Measurements from ENCODE around the gene CELF3. TPM values are rescaled to one million over a fixed set of nuclear protein-coding genes. Genes with fewer than 3 reads are reported as not detected.
"Not testable (repeated sequence)": the region's sequence is repeated elsewhere in the genome, so short reads cannot be mapped to it uniquely, and the experiment has no call there.

The CELF3 gene
- total RNA-seq, 1 experiment from 2014 or later: 0.07 TPM

GRCh38 chr1:151739590-151740355 lies 23.2 kb upstream of the CELF3 start:
- Histone ChIP-seq H3F3A (ENCODE audit: low read length, unreplicated experiment) (no peaks in the 10 kb centered on the region), H2AFZ (ENCODE audit: low read length) (peak overlapping the region; percentile 73), H3K27me3 (ENCODE audit: low read length) (no peaks in the 10 kb centered on the region), H3K4me1 (ENCODE audit: insufficient read depth, low read length) (peaks cover 9% of the 10 kb centered on the region), H3K4me3 (ENCODE audit: low read length) (peak overlapping the region; percentile 40; the same call in 1 of the 2 replicates), H3K36me3 (ENCODE audit: low read depth, low read length) (no peaks in the 10 kb centered on the region), H3K9ac (ENCODE audit: low read length) (no peak overlapping the region), H3K27ac (ENCODE audit: low read length) (no peak overlapping the region), H3K9me2 (replicated peaks; ENCODE audit: low read length) (no peaks in the 10 kb centered on the region), H3K79me2 (ENCODE audit: low read length) (no peaks in the 10 kb centered on the region), H4K20me1 (ENCODE audit: low read length) (no peaks in the 10 kb centered on the region), H3K9me3 (ENCODE audit: low read length) (peaks cover 11% of the 10 kb centered on the region; the same call in 1 of the 2 replicates), H3K4me2 (ENCODE audit: low read length) (peak overlapping the region; percentile 70)
- DNase-seq (peak; percentile 91), ATAC-seq (peak; percentile 59)
- POLR2A ChIA-PET (ENCODE audit: unreplicated experiment): no interaction called here
- no TSS peak for BruUV-seq (replicated peaks)
- no peak for TF ChIP-seq EZH2 (IDR thresholded peaks at IDR 0.05; ENCODE audit: low read length, unreplicated experiment)
- TF ChIP-seq, protein P1, sequence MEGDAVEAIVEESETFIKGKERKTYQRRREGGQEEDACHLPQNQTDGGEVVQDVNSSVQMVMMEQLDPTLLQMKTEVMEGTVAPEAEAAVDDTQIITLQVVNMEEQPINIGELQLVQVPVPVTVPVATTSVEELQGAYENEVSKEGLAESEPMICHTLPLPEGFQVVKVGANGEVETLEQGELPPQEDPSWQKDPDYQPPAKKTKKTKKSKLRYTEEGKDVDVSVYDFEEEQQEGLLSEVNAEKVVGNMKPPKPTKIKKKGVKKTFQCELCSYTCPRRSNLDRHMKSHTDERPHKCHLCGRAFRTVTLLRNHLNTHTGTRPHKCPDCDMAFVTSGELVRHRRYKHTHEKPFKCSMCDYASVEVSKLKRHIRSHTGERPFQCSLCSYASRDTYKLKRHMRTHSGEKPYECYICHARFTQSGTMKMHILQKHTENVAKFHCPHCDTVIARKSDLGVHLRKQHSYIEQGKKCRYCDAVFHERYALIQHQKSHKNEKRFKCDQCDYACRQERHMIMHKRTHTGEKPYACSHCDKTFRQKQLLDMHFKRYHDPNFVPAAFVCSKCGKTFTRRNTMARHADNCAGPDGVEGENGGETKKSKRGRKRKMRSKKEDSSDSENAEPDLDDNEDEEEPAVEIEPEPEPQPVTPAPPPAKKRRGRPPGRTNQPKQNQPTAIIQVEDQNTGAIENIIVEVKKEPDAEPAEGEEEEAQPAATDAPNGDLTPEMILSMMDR (conservative IDR thresholded peaks at IDR 0.05; ENCODE audit: low read depth, low read length): peak; percentile 43
- CTCF ChIA-PET: no interaction called here
- intact Hi-C loops (cut with micrococcal nuclease): loop anchor here (1.0 kb wide), 1 partner anchor 97 kb away; no protein-coding TSS in a partner anchor

- BruUV-seq (replicated peaks): no TSS peak
- Histone ChIP-seq H3K4me3 (ENCODE audit: low read length) (no peak overlapping the region), H4K20me1 (ENCODE audit: low read length) (no peaks in the 10 kb centered on the region), H3K4me1 (ENCODE audit: insufficient read depth, low read length) (peaks cover 12% of the 10 kb centered on the region), H3K36me3 (ENCODE audit: low read depth, low read length) (no peaks in the 10 kb centered on the region), H3K9me3 (ENCODE audit: low read length) (peaks cover 11% of the 10 kb centered on the region; the same call in 1 of the 2 replicates), H3K9me2 (replicated peaks; ENCODE audit: low read length) (no peaks in the 10 kb centered on the region), H3F3A (ENCODE audit: low read length, unreplicated experiment) (no peaks in the 10 kb centered on the region), H3K27ac (ENCODE audit: low read length) (no peak overlapping the region), H3K27me3 (ENCODE audit: low read length) (no peaks in the 10 kb centered on the region), H2AFZ (ENCODE audit: low read length) (no peak overlapping the region), H3K79me2 (ENCODE audit: low read length) (no peaks in the 10 kb centered on the region), H3K9ac (ENCODE audit: low read length) (no peak overlapping the region), H3K4me2 (ENCODE audit: low read length) (no peak overlapping the region)
- ChIA-PET POLR2A (ENCODE audit: unreplicated experiment) (no interaction called here), CTCF (no interaction called here)
- TF ChIP-seq EZH2phosphoT487 (IDR thresholded peaks at IDR 0.05; ENCODE audit: borderline replicate concordance, low read length) (no peak), EZH2 (IDR thresholded peaks at IDR 0.05; ENCODE audit: low read length, unreplicated experiment) (no peak)
- TF ChIP-seq, protein P1 (conservative IDR thresholded peaks at IDR 0.05; ENCODE audit: low read depth, low read length): no peak
- intact Hi-C loops (cut with micrococcal nuclease): no loop called here
- DNase-seq (no peak), ATAC-seq (no peak)
These were observed 20.9 kb upstream of the CELF3 start for GRCh38 chr1:151737479-151737878.

- no peaks in the 10 kb centered on the region for H3F3A ChIP-seq (ENCODE audit: low read length, unreplicated experiment)
- intact Hi-C loops (cut with micrococcal nuclease): no loop called here
- no peak overlapping the region for H2AFZ ChIP-seq (ENCODE audit: low read length)
- no peak overlapping the region for H3K9ac ChIP-seq (ENCODE audit: low read length)
- H3K27ac ChIP-seq (ENCODE audit: low read length): no peak overlapping the region
- ChIA-PET POLR2A (ENCODE audit: unreplicated experiment) (no interaction called here), CTCF (no interaction called here)
- H3K4me1 ChIP-seq (ENCODE audit: insufficient read depth, low read length): peaks cover 12% of the 10 kb centered on the region
- DNase-seq (no peak), ATAC-seq (no peak)
- no peaks in the 10 kb centered on the region for H4K20me1 ChIP-seq (ENCODE audit: low read length)
- no peak overlapping the region for H3K4me3 ChIP-seq (ENCODE audit: low read length)
- no peak for TF ChIP-seq EZH2 (IDR thresholded peaks at IDR 0.05; ENCODE audit: low read length, unreplicated experiment)
- TF ChIP-seq EZH2phosphoT487 (IDR thresholded peaks at IDR 0.05; ENCODE audit: borderline replicate concordance, low read length): no peak
- TF ChIP-seq, protein P1 (conservative IDR thresholded peaks at IDR 0.05; ENCODE audit: low read depth, low read length): no peak
- H3K4me2 ChIP-seq (ENCODE audit: low read length): no peak overlapping the region
- H3K9me2 ChIP-seq (replicated peaks; ENCODE audit: low read length): no peaks in the 10 kb centered on the region
- BruUV-seq (replicated peaks): no TSS peak
- H3K79me2 ChIP-seq (ENCODE audit: low read length): no peaks in the 10 kb centered on the region
- H3K36me3 ChIP-seq (ENCODE audit: low read depth, low read length): no peaks in the 10 kb centered on the region
- H3K9me3 ChIP-seq (ENCODE audit: low read length): peaks cover 11% of the 10 kb centered on the region; the same call in 1 of the 2 replicates
- H3K27me3 ChIP-seq (ENCODE audit: low read length): no peaks in the 10 kb centered on the region
These were observed 20.4 kb upstream of the CELF3 start for GRCh38 chr1:151737026-151737425.

- H3K4me3 ChIP-seq (ENCODE audit: low read length); H3K27me3 ChIP-seq (ENCODE audit: low read length); BruUV-seq (replicated peaks); H3F3A ChIP-seq (ENCODE audit: low read length, unreplicated experiment); H3K36me3 ChIP-seq (ENCODE audit: low read depth, low read length); H3K4me1 ChIP-seq (ENCODE audit: insufficient read depth, low read length); H3K9ac ChIP-seq (ENCODE audit: low read length); intact Hi-C loops (cut with micrococcal nuclease); H3K4me2 ChIP-seq (ENCODE audit: low read length); POLR2A ChIA-PET (ENCODE audit: unreplicated experiment); DNase-seq; H4K20me1 ChIP-seq (ENCODE audit: low read length); H2AFZ ChIP-seq (ENCODE audit: low read length); H3K27ac ChIP-seq (ENCODE audit: low read length); ATAC-seq; H3K79me2 ChIP-seq (ENCODE audit: low read length); H3K9me2 ChIP-seq (replicated peaks; ENCODE audit: low read length): not testable (repeated sequence)
- H3K9me3 ChIP-seq (ENCODE audit: low read length): peaks cover 11% of the 10 kb centered on the region; the same call in 1 of the 2 replicates
- CTCF ChIA-PET: interaction anchor here (1.1 kb wide), 1 partner anchor 197 kb away, joined by 5 read pairs; no protein-coding TSS in a partner anchor
These were observed 17.4 kb upstream of the CELF3 start for GRCh38 chr1:151733995-151734394.

All from PC-3 (cell line).